Heart right ventricle (tissue), 16 donors: ENCODE results near the gene PARP16. TPM values are rescaled to one million over a fixed set of nuclear protein-coding genes. Genes with fewer than 3 reads are reported as not detected.

Source experiments
- ATAC-seq, 8 donors: fragments of 200-7000 bp; cut with Tn5 transposase; one replicate each; pipeline ENCODE4 v1.9.1; 2020; ENCODE audit warnings: mild to moderate bottlenecking in 8 of 8, moderate library complexity in 8 of 8, moderate number of reproducible peaks in 1 of 8
- DNase-seq, 2 donors: peaks; one replicate each; pipeline ENCODE4 v3.0.0-alpha.2; 2020
- H3K27ac ChIP-seq, 10 donors: fragments of 200-600 bp; sonication (generic) in 2 of 10; one replicate each; pipeline versions ENCODE4 v1.5.0 to v1.8.0; 2020 to 2022; ENCODE audit warnings: mild to moderate bottlenecking in 3 of 10
- H3K27me3 ChIP-seq, 7 donors: fragments of 200-600 bp; one replicate each; pipeline ENCODE4 v1.8.0; 2021 to 2022; ENCODE audit warnings: mild to moderate bottlenecking in 2 of 7
- H3K36me3 ChIP-seq, 9 donors: fragments of 200-600 bp; sonication (generic) in 1 of 9; one replicate each; pipeline versions ENCODE4 v1.5.0 to v1.8.0; 2020 to 2022; ENCODE audit warnings: mild to moderate bottlenecking in 2 of 9
- H3K4me1 ChIP-seq, 9 donors: fragments of 200-600 bp; sonication (generic) in 1 of 9; one replicate each; pipeline versions ENCODE4 v1.5.0 to v1.8.0; 2020 to 2022; ENCODE audit warnings: mild to moderate bottlenecking in 4 of 9
- H3K4me3 ChIP-seq, 10 donors: fragments of 200-600 bp; sonication (generic) in 2 of 10; one replicate each; pipeline versions ENCODE4 v1.5.0 to v1.8.0; 2020 to 2022; ENCODE audit warnings: mild to moderate bottlenecking in 7 of 10, moderate library complexity in 2 of 10
- H3K9me3 ChIP-seq, 11 donors: fragments of 200-600 bp in 10 of 11; sonication (generic) in 2 of 11; one replicate each; pipeline versions ENCODE4 v1.5.0 to v1.8.0; 2013 to 2022; ENCODE audit warnings: mild to moderate bottlenecking in 2 of 11, control low read depth in 1 of 11, moderate library complexity in 1 of 11
- WGBS, 2 donors: extraction: QIAGEN DNeasy Blood & Tissue Kit; methylation state at CpG; one replicate each; pipeline ENCODE4 v1.1.7; 2013; ENCODE audit warnings: inconsistent platforms in 1 of 2; 5-methylcytosine and 5-hydroxymethylcytosine counted together
- intact Hi-C, 10 donors: fragments of 100-400 bp; cut with DNase I; formaldehyde crosslinking; loops; one replicate each; pipeline versions ENCODE4 v1.11.1 to v1.14.2; 2022
- polyA plus RNA-seq, 2 donors: library from polyadenylated mRNA; stranded (reverse); fragments of 200-250 nt; gene quantifications; one replicate each; pipeline ENCODE4 v1.2.3, GENCODE V29; 2013
- total RNA-seq, 10 donors: library from RNA; stranded (reverse); fragmentation: NEBNext Ultra II Directional in 3 of 10; extraction: Animal tissue kit (Norgen Biotek cat#: 25700) in 3 of 10; gene quantifications; one replicate each; pipeline versions ENCODE4 v1.2.1 to v1.2.4, GENCODE V29; 2021 to 2023
- TF ChIP-seq, protein P1 (sequence below), 9 donors: fragments of 200-600 bp; sonication (generic) in 2 of 9; IDR thresholded peaks; one replicate each; pipeline versions ENCODE4 v1.5.0 to v1.8.0; 2021 to 2022; ENCODE audit warnings: antibody characterized with exemption in 9 of 9, mild to moderate bottlenecking in 5 of 9, moderate library complexity in 1 of 9
- donor health status: Arrhythmogenic right ventricular cardiomyopathy.
- donor health status: ischemic (EF 13 %, LVEDD 7.1; RV severe dilation, severe dysfunction).
- donor health status: healthy with polysubstance abuse.
- donor health status: DM: no; HTN: yes; CAD: no.
- donor health status: DM: no; HTN: no; CAD: no.
- donor health status: ischemic (EF 25% LVEDD 6.9; RV normal size, moderate dysfunction).
- donor health status: ischemic (EF 25% LVEDD 5.7; RV mildly dilated, moderate dysfunction).
- donor health status: healthy.
- donor health status: DM: yes; HTN: yes; CAD: no.
- donor health status: Ischemic cardiomyopathy.
- donor health status: ischemic (EF 35%, LVEDD 5.7; RV mildly dilated, moderate dysfunction).
- donor health status: nonischemic (EF 11% LVEDD 7.7; RV severe dilation, severe dysfunction).
- donor health status: DM: yes; HTN: yes; CAD: no.
- donor health status: PGD.
- donor health status: ischemic (EF 29% LVEDD 5.4; RV normal size, mild dysfunction).
- donor health status: nonischemic (EF 23%, LVEDD 6.1; RV moderate dilation, normal function).

The PARP16 gene
- total and polyA plus RNA-seq, 12 donors, result 3.1 to 5.2 (median 4.7) TPM

- WGBS, 2 donors, result 89 to 90% methylated on average over 6 of the region's 6 CpGs
- no peak for DNase-seq
These were observed 62.7 kb downstream of the PARP16 start for GRCh38 chr15:65223996-65224395.

DNA sequence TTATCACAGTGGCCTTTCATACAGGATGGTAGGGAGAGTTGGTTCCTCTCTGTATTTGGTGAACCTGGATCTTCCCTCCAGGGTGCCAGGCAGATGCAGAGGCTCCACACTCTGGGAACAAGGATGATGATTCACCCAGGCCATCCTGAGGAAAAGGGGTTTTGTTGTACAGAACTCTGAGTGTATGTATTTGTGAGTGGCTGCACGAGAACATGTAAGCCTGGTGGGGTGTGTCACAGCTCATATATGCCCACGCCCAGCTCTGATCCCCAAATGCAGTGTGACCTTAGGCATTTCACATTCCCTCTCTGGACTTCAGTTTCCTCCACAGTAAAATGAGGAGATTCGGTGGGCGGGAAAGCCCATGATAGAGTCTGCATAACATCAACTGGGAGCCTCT is 63.8 kb downstream of the PARP16 start:
- no peaks in the 10 kb centered on the region for H3K4me1 ChIP-seq
- TF ChIP-seq, protein P1, sequence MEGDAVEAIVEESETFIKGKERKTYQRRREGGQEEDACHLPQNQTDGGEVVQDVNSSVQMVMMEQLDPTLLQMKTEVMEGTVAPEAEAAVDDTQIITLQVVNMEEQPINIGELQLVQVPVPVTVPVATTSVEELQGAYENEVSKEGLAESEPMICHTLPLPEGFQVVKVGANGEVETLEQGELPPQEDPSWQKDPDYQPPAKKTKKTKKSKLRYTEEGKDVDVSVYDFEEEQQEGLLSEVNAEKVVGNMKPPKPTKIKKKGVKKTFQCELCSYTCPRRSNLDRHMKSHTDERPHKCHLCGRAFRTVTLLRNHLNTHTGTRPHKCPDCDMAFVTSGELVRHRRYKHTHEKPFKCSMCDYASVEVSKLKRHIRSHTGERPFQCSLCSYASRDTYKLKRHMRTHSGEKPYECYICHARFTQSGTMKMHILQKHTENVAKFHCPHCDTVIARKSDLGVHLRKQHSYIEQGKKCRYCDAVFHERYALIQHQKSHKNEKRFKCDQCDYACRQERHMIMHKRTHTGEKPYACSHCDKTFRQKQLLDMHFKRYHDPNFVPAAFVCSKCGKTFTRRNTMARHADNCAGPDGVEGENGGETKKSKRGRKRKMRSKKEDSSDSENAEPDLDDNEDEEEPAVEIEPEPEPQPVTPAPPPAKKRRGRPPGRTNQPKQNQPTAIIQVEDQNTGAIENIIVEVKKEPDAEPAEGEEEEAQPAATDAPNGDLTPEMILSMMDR (IDR thresholded peaks at IDR 0.05), result no peak
- no peaks in the 10 kb centered on the region for H3K36me3 ChIP-seq
- intact Hi-C loops, result no loop called here
- H3K4me3 ChIP-seq, result no peak overlapping the region
- H3K9me3 ChIP-seq, result no peaks in the 10 kb centered on the region
- DNase-seq (no peak), ATAC-seq (no peak)
- no peak overlapping the region for H3K27ac ChIP-seq
- H3K27me3 ChIP-seq, result no peaks in the 10 kb centered on the region
- 88 to 93% methylated on average over 4 of the region's 4 CpGs for WGBS, 2 donors

More at GRCh38 chr15:65223996-65224395, 62.7 kb downstream of the PARP16 start:
- H3K9me3 ChIP-seq, result no peaks in the 10 kb centered on the region
- intact Hi-C loops, result no loop called here
- no peaks in the 10 kb centered on the region for H3K4me1 ChIP-seq
- ATAC-seq, result no peak
- no peaks in the 10 kb centered on the region for H3K27me3 ChIP-seq
- no peaks in the 10 kb centered on the region for H3K36me3 ChIP-seq
- no peak overlapping the region for H3K27ac ChIP-seq
- TF ChIP-seq, protein P1 (IDR thresholded peaks at IDR 0.05), result no peak
- no peak overlapping the region for H3K4me3 ChIP-seq

DNA sequence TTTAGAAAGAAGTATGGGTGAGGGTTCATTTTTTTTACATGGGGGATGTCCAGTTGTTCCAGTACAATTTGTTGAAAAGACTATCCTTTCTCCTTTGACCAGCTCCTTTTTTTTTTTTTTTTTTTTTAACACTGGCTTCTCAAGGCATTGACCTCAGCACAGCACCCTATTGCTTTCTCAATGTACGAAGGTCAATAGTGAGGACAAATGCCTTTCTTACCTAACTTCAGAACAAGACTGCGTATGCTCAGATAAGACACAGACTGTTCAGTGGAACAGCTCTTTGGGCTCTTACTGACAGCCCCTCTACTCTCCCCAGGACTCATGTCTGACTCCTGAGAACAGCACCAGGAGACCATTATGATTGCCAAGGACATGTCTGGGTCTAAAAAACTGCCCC is 65.0 kb downstream of the PARP16 start:
- TF ChIP-seq, protein P1 (IDR thresholded peaks at IDR 0.05), result no peak
- Histone ChIP-seq H3K36me3 (no peaks in the 10 kb centered on the region), H3K27me3 (no peaks in the 10 kb centered on the region), H3K4me1 (no peaks in the 10 kb centered on the region), H3K4me3 (no peak overlapping the region), H3K9me3 (no peaks in the 10 kb centered on the region), H3K27ac (no peak overlapping the region)
- DNase-seq (no peak), ATAC-seq (no peak)
- 82 to 84% methylated on average over 2 of the region's 2 CpGs for WGBS, 2 donors
- intact Hi-C loops, result no loop called here

- no peak overlapping the region for H3K4me3 ChIP-seq
- ATAC-seq (no peak), DNase-seq (no peak)
- WGBS, 2 donors, result 92 to 100% methylated on average over 3 of the region's 3 CpGs
- no peak overlapping the region for H3K27ac ChIP-seq
- H3K9me3 ChIP-seq, result no peaks in the 10 kb centered on the region
- TF ChIP-seq, protein P1 (IDR thresholded peaks at IDR 0.05), result no peak
- intact Hi-C loops, result no loop called here
- no peaks in the 10 kb centered on the region for H3K36me3 ChIP-seq
- no peaks in the 10 kb centered on the region for H3K4me1 ChIP-seq
- H3K27me3 ChIP-seq, result no peaks in the 10 kb centered on the region
These were observed 67.5 kb downstream of the PARP16 start for GRCh38 chr15:65219137-65219536.
